Measurements from ENCODE around the gene OLR1. TPM values are rescaled to one million over a fixed set of nuclear protein-coding genes. Genes with fewer than 3 reads are reported as not detected.
"Not testable (repeated sequence)": the region's sequence is repeated elsewhere in the genome, so short reads cannot be mapped to it uniquely, and the experiment has no call there.

Gene OLR1
- total RNA-seq, 2 donors from 2014 or later = 0.20 to 0.77 TPM

DNA sequence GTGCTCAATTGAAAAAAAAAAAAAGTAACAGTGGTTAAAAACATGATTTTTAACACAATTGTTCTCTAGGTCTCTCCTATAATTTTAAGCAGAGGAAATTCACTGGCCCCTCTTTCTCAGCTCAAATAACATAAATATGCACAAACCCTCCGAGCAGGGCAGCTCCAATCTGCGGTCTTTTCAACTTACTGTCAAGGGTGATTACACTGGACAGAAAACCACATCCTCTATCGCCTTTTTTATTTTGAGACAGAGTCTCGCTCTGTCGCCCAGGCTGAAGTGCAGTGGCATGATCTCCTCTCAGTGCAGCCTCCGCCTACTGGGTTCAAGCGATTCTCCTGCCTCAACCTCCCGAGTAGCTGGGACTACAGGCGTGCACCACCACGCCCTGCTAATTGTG, 24.3 kb upstream of the OLR1 start:
- TF ChIP-seq, protein P1, sequence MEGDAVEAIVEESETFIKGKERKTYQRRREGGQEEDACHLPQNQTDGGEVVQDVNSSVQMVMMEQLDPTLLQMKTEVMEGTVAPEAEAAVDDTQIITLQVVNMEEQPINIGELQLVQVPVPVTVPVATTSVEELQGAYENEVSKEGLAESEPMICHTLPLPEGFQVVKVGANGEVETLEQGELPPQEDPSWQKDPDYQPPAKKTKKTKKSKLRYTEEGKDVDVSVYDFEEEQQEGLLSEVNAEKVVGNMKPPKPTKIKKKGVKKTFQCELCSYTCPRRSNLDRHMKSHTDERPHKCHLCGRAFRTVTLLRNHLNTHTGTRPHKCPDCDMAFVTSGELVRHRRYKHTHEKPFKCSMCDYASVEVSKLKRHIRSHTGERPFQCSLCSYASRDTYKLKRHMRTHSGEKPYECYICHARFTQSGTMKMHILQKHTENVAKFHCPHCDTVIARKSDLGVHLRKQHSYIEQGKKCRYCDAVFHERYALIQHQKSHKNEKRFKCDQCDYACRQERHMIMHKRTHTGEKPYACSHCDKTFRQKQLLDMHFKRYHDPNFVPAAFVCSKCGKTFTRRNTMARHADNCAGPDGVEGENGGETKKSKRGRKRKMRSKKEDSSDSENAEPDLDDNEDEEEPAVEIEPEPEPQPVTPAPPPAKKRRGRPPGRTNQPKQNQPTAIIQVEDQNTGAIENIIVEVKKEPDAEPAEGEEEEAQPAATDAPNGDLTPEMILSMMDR (IDR thresholded peaks at IDR 0.05) = no peak

DNA sequence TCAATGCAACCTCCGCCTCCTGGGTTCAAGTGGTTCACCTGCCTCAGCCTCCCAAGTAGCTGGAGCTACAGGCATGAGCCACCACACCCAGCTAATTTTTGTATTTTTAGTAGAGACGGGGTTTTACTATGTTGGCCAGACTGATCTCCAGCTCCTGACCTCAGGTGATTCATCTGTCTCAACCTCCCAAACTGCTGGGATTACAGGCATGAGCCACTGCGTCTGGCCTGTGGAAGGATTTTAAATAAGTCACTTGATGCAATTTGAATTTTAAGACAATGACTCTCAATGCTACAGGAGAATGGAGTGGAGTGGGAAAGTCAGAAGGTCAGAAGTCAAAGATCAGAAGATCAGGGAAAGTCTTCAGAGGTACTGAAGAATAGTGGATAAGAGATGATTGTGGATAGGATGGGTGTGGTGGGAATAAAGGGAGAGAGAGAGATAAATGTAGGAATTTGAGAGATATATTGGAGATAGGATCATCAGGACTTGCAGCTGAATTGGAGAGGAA, 22.3 kb upstream of the OLR1 start:
- Histone ChIP-seq H3K9me3 (no peaks in the 10 kb centered on the region), H3K36me3 (no peaks in the 10 kb centered on the region)

More for the DNA sequence above, 24.3 kb upstream of the OLR1 start:
- intact Hi-C loops (cut with DNase I) = no loop called here
- Histone ChIP-seq H3K4me1 (no peaks in the 10 kb centered on the region), H3K36me3 (no peaks in the 10 kb centered on the region), H3K4me3 (no peak overlapping the region), H3K27ac (no peak overlapping the region), H3K27me3 (no peaks in the 10 kb centered on the region), H3K9ac (ENCODE audit: low read depth in 2 of 2, low read length in 2 of 2) (no peak overlapping the region), H3K9me3 (no peaks in the 10 kb centered on the region)
- DNase-seq = no peak

DNA sequence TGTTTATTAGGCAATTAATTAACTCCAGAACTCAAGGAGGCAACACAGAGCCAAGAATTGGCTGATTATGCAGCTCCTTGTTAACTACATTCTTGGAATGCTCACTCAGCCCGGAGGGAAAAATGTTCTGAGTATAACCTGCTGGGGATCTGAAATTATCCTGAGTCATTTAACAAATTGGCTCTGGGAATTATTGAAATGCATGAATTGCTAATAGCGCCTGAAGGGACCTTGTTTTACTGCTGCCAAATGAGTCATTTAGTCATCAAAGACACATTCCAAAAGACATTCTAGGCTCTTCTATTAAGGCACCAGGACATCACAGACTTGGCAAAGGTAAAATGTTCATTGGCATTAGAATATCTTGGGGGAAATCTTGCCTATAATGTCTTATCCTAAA, 19.9 kb upstream of the OLR1 start:
- TF ChIP-seq, protein P1 (IDR thresholded peaks at IDR 0.05) = no peak
- no peak overlapping the region for H3K9ac ChIP-seq (ENCODE audit: low read depth in 2 of 2, low read length in 2 of 2)
- H3K4me3 ChIP-seq = no peak overlapping the region
- intact Hi-C loops (cut with DNase I) = loop anchor here (2.0 kb wide), 1 partner anchor 39 kb away; no protein-coding TSS in a partner anchor
- no peak for DNase-seq
- H3K27ac ChIP-seq = no peak overlapping the region
- H3K36me3 ChIP-seq = no peaks in the 10 kb centered on the region
- no peaks in the 10 kb centered on the region for H3K27me3 ChIP-seq
- H3K4me1 ChIP-seq = no peaks in the 10 kb centered on the region
- no peaks in the 10 kb centered on the region for H3K9me3 ChIP-seq

More for the DNA sequence above, 22.3 kb upstream of the OLR1 start:
- Histone ChIP-seq H3K4me1 (no peaks in the 10 kb centered on the region), H3K9ac (ENCODE audit: low read depth in 2 of 2, low read length in 2 of 2) (no peak overlapping the region), H3K4me3 (no peak overlapping the region), H3K27me3 (no peaks in the 10 kb centered on the region), H3K27ac (no peak overlapping the region)
- DNase-seq = no peak
- intact Hi-C loops (cut with DNase I) = no loop called here
- TF ChIP-seq, protein P1 (IDR thresholded peaks at IDR 0.05) = no peak

DNA sequence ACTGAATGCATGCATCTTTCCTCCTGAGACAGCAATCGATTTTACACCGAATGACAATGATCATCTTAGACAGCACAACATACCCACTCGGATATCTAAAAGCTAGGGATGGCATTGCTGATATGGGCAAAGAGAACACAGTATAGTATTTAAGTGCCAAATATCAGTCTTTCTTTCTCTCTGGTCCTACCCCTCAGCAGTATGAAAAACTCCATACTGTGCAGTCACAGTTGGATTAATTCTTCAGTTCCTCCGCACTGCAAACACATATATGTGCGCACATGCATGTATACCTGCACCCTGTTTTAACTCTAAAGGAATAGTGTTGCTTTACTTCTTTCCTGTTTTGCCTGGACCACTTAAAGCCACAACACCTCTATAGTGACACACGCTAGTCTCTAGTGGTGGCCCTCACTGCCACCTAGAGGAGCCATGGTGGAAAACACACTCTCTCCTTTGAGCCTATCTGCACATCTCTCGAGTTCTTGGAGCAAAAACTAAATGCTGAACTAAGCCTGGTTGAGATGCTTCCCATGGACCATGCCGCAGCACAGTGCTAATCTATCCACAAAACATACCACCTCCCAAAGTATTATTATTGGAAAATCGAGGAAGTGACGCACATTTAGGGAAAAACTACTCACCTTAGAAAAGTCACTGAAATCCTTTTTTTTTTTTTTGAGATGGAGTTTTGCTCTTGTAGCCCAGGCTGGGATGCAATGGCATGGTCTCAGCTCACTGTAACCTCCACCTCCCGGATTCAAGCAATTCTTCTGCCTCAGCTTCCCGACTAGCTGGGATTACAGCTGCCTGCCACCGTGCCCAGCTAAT, 18.8 kb upstream of the OLR1 start:
- intact Hi-C loops (cut with DNase I) = loop anchor here (2.0 kb wide), 1 partner anchor 38 kb away; no protein-coding TSS in a partner anchor
- no peaks in the 10 kb centered on the region for H3K9me3 ChIP-seq
- H3K27ac ChIP-seq = no peak overlapping the region
- H3K4me3 ChIP-seq = no peak overlapping the region
- H3K27me3 ChIP-seq = no peaks in the 10 kb centered on the region
- DNase-seq = peak; percentile 57
- H3K36me3 ChIP-seq = no peaks in the 10 kb centered on the region
- TF ChIP-seq, protein P1 (IDR thresholded peaks at IDR 0.05) = peak; percentile 76
- no peaks in the 10 kb centered on the region for H3K4me1 ChIP-seq
- H3K9ac ChIP-seq (ENCODE audit: low read depth in 2 of 2, low read length in 2 of 2) = no peak overlapping the region

DNA sequence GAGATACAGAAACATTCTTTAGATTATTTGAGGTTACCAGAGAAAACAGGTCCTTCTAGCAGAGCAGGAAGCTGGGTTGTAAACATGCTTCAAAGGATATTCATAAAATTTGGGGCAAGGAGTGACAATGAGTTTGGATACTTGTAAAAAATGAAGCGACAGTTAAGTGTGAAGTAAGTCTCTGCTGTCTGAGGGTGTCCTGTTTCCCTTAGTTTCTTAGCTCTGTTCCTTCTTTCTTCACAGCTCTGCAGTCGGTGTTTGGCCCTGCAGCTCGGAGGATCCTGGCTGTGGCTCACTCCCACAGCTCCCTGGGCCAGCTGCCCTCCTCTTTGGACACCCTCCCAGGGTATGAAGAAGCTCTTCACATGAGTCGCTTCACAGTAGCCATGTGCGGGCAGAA, 17.7 kb upstream of the OLR1 start:
- Histone ChIP-seq H3K4me3 (no peak overlapping the region), H3K9ac (ENCODE audit: low read depth in 2 of 2, low read length in 2 of 2) (no peak overlapping the region), H3K9me3 (no peaks in the 10 kb centered on the region), H3K27ac (no peak overlapping the region), H3K4me1 (no peaks in the 10 kb centered on the region), H3K36me3 (no peaks in the 10 kb centered on the region), H3K27me3 (no peaks in the 10 kb centered on the region)
- intact Hi-C loops (cut with DNase I) = loop anchor here (2.0 kb wide), 1 partner anchor 37 kb away; no protein-coding TSS in a partner anchor
- no peak for DNase-seq
- TF ChIP-seq, protein P1 (IDR thresholded peaks at IDR 0.05) = no peak

DNA sequence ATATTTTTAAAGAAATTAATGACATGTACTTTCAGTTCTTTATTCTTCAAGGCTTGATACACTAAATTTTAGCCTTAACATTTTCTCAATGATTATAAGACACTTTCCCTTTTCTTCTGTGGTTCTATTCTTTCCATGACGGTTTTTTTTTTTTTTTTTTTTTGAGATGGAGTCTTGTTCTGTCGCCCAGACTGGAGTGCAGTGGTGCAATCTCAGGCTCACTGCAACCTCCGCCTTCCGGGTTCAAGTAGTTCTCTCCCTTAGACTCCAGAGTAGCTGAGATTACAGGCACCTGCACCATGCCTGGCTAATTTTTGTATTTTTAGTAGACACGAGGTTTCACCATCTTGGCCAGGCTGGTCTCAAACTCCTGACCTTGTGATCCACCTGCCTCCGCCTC, 15.0 kb upstream of the OLR1 start:
- H3K9ac ChIP-seq (ENCODE audit: low read depth in 2 of 2, low read length in 2 of 2); H3K27me3 ChIP-seq; intact Hi-C loops (cut with DNase I); H3K9me3 ChIP-seq; H3K27ac ChIP-seq; H3K4me1 ChIP-seq; DNase-seq; H3K36me3 ChIP-seq; H3K4me3 ChIP-seq: not testable (repeated sequence)
